HuH-7 (cell line): ENCODE results near the gene PPP1R27.
"Not testable (repeated sequence)": the region's sequence is repeated elsewhere in the genome, so short reads cannot be mapped to it uniquely, and the experiment has no call there.

Experiments used
- DNase-seq: peaks from one replicate; pipeline ENCODE4 v3.0.0; 2011; ENCODE audit warnings: low spot score

Gene PPP1R27

DNA sequence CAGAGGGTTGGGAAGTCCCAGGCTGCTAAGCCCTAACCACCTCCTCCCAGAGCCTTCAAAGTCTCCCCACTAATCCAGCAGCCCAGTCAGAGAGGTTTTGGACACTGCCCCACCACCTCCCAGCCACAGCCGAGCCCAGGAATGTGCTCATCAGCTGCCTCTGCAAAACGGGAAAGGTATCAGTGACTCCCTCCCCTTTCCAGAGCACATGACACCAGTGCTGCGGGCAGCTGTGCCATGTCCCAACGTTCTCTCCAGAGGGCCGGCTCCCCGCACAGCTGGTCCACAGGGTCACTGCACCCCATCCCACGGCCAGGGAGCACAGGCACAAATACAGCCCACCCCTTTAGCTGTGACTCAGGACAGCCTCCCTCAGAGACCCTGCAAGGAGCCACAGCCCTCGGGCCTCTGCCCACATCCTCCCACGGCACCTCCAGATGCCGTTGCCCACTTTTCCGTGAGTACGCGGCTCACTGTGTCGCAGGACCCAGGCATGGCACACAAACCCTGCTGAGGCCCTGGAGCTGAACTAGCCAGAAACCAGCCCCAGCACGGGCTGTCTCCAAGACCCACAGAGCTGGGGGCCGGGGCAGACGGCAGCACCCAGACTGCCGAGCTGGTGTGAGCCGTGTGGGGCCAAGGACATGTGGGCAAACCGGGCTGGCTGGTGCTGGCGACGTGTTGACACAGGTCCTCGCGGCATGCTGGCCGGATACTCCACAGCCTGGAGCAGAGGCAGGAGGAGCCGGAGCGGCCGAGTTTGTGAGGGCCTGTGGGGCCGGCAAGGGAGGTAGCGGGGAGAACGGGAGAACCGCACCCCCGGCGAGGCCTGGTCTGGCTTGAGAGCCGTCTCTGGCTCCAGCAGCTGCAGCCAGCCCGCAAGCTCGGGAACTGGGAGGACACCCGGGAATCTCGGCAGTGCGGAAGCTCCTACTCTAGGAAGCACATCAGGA is 6.3 kb upstream of the PPP1R27 start:
- no peak for DNase-seq

DNA sequence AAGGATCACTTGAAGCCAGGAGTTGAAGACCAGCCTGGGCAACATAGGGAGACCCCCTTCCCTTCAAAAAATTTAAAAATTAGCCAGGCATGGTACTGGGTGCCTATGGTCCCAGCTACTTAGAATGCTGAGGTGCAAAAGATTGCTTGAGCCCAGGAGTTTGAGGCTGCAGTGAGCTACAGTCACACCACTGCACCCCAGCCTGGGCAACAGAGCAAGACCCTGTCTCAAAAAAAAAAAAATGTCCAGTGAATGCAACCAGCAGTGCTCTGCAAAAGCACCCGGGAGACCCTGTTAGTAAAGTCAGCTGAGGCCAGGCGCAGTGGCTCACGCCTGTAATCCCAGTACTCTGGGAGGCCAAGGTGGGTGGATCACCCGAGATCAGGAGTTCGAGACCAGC is 5.2 kb upstream of the PPP1R27 start:
- not testable (repeated sequence) for DNase-seq

DNA sequence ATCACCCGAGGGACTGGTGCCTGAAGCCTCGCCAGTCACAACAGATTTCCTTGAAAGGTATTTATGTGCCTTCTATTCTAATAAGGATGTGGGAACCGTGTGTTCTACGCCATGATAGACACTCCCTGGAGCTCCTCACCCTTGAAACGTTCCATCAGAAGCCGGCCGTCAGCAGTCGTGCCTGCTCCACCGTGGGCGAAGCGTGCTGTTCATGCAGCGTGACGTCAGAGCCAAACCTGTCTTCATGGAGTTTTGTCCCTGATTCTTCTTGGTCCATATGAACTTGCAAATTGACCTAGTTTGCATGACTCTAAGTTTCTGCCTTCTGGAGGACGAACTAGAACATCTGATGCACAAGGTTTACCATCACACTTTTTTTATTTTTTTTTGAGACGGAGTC is 4.5 kb upstream of the PPP1R27 start:
- DNase-seq: no peak

DNA sequence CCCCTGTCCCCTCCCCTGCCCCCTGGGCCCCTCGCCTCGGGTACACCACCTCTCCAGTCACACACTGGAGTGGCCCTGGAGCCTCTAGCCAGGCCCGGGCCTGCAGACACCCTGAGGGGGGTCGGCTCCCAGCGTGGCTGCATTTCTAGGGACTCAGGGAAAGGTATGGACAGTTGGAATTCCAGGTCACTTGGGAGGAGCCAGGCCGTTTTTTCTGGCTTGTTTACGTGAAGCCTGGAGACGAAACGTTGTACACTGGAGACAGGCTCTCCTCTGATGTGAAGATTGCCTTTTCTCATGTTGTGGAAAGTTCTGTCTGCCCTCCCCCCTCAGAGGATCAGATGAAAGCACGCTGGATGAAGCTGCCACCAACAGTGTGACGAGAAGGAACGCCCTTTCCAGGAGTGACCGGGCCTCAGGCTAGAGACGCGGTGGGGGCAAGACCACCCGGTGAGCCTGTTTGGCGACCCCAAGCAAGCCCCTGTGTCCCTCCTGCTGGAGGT is 4.0 kb upstream of the PPP1R27 start:
- DNase-seq: no peak

- no peak for DNase-seq
Observed at GRCh38 chr17:81837641-81838040, 2.8 kb upstream of the PPP1R27 start.

DNA sequence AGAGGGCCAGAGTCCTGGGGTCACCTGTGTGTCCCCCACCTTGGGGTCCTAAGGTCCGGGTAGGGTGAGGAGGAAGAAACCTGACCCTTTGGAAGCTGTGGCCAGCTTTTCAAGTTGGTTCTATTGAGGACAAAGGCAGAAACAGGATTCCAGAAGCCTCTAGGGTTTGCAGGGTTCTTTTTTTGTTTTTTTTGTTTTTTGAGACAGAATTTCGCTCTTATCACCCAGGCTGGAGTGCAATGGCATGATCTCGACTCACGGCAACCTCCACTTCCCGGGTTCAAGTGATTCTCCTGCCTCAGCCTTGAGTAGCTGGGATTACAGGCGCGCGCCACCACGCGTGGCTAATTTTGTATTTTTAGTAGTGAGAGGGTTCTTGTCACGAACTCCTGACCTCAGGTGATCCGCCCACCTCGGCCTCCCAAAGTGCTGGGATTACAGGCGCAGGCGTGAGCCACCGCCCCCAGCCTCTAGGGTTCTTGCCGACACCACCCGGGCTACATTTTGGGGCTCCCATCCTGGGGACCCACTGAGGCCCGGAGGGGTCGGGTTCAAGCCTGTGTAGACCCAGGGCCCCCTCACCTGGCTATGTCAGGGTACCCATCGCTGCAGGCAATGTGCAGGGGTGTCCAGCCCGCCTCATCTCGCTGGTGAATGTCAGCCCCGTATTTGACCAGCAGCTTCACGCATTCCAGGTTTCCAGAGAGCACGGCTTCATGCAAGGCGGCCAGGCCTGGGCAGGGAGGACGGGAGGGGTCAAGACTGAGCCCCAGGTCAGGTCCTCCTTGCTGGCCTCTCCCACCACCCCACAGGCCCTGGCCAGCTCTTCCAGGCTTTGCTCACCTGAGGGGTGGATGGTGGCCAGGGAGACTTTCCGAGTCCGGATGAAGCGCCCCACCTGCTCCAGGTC is 674 bp downstream of the PPP1R27 start:
- no peak for DNase-seq

GRCh38 chr17:81833160-81833920 is 1.5 kb downstream of the PPP1R27 start, which contains the start of gene MCRIP1:
Gene MCRIP1 (minus strand): TSS chr17:81833291. CDS start chr17:81824506, 8,785 bp downstream.
- peak; percentile 97 for DNase-seq

DNA sequence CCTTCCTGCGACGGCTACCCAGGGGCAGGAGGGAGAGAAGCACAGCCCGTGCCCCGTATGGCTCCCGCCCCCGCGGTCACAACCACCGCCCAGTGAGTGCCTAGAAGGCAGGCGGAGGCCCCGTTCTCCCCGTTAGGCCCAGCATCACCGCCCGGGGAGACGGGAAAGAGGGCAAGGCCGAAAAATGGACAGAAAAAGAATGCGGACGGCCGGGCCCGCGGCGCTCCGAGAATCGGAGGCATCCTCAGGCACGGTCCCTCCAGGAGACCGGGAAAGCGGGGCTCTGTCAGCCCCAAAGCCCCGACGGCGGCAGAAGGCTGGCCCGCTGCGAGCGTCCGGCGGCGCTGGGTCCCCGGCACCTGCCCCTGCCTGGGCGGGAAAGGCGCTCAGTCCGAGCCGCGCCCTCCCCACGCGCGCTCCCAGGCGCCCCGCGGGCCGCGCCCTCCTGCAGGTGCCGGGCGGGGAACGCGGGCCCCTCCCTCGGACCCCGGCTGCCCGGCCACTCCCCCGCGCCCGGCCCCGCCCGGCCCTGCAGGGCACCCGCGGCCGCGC is 2.2 kb downstream of the PPP1R27 start:
- DNase-seq: no peak

- no peak for DNase-seq
Observed at GRCh38 chr17:81831957-81832607, 2.8 kb downstream of the PPP1R27 start.

DNA sequence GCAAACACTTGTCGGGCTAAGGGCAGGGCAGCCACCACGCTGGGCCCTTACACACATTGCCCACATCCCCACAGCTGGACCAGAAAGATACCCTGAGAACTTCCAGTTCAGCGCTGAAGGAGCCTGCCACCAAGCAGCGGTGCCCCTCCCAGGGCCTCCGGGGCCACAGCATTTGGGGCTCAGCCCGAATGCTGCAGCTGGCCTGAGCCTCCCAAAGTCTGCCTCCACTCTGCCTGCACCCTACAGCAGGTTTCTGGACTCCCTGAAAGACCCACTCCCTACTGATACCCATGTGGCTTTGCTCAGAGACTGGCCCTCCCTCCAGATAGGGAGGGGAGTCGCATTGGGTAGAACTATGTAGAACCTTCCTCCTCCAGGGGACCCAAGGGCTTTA is 3.3 kb downstream of the PPP1R27 start:
- no peak for DNase-seq

GRCh38 chr17:81829858-81830257 is 5.0 kb downstream of the PPP1R27 start:
- no peak for DNase-seq

DNA sequence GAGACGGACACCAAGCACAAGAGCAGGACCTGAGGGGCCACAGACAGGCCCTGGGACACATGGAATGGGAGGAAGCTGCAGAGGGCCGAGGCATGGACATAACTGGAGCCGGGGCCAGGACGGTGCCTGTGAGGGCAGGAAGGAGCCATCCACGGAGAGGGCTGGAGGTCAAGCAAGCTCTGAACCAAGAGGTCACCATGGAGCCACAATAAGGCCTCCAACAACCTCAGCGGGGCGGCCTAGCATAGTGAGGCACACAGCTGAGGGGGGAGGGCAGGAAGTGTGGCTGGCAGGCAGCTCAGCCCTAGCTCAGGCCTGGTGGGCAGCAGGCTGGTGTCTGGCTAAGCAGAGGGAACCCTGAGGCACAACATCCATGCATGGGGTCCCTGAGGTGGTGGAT is 6.2 kb downstream of the PPP1R27 start:
- no peak for DNase-seq

- DNase-seq: peak; percentile 51
Observed at GRCh38 chr17:81825841-81826466, 8.9 kb downstream of the PPP1R27 start.

GRCh38 chr17:81824595-81824994 is 10.3 kb downstream of the PPP1R27 start:
- DNase-seq: no peak

- no peak for DNase-seq
Observed at GRCh38 chr17:81823820-81824550, 10.9 kb downstream of the PPP1R27 start.

DNA sequence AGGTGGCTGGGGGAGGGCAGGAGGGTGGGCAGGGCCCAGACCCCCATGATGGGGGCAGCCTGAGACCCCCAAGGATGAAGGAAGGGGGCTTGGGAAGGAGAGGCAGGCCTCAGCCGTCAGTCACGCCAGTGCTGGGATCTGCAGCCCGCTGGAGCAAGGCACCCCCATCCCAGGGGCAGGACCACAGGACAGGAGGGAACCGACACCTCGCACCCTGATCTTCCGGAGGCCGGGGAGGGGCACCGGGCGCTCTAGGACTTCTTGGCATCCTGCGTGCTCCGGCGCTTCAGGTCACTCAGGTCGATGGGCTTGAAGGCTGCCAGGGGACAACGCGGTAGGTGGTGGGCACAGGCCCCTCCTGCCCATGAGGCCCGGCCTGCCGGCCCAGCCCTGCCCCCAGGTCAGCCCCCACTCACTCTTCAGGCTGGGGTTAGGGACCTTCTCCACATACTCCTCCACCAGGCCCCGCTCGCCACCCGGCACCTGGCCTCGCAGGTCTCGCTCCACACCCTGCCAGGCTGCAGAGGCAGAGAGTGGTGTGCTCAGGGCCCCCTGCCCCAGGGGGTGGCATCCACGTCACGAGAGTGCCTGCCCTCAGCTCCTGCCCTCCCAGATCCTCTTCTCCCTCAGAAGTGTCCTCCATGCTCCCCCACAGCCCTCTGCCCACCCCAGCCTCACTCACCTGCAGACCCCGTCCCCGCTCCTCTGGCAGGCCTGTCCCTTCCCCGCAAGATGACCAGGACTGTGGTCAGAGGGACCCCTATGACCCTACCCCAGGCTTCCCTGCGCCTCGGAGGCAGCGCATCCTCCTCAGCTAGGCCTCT is 11.6 kb downstream of the PPP1R27 start:
- no peak for DNase-seq

DNA sequence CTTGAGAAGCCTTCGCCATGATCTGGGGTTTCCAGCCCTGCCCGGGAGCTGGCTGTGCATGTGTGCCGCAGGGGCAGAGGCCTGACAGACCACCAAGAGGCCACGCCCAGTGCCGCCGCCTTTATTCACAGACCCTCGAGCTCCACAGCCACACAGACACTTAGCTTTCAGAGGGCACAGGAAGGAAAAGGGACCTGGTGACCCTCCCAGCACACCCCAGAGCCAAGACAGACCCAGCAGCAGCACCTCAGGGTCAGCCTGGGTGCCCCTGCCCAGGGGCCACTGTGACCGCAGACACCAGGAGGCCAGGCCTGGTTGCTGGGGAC is 12.6 kb downstream of the PPP1R27 start:
- DNase-seq: no peak

- DNase-seq: peak; percentile 96
Observed at GRCh38 chr17:81821603-81822311, 13.1 kb downstream of the PPP1R27 start.
